Peyer's patch (tissue), 4 donors: ENCODE data around the gene MGMT. TPM values are rescaled to one million over a fixed set of nuclear protein-coding genes. Genes with fewer than 3 reads are reported as not detected.

Experiments used
- DNase-seq, 3 donors: peaks; one replicate each; pipeline ENCODE4 v3.0.0-alpha.2; 2017 to 2019
- H3K27ac ChIP-seq, 4 donors: fragments of 200-600 bp; sonication (generic); one replicate each; pipeline ENCODE4 v1.5.1; 2016 to 2019
- H3K27me3 ChIP-seq, 2 donors: fragments of 200-600 bp; sonication (generic); one replicate each; pipeline ENCODE4 v1.5.1; 2019
- H3K36me3 ChIP-seq, 3 donors: fragments of 200-600 bp; sonication (generic); one replicate each; pipeline ENCODE4 v1.5.1; 2016 to 2019
- H3K4me1 ChIP-seq, 4 donors: fragments of 200-600 bp; sonication (generic); one replicate each; pipeline ENCODE4 v1.5.1; 2016 to 2019
- H3K4me3 ChIP-seq, 4 donors: fragments of 200-600 bp; sonication (generic); 1 replicate in 3 of 4; 2 replicates in 1 of 4; pipeline ENCODE4 v1.5.1; 2016 to 2019; ENCODE audit warnings: mild to moderate bottlenecking in 1 of 4
- H3K9me3 ChIP-seq, 4 donors: fragments of 200-600 bp; sonication (generic); one replicate each; pipeline ENCODE4 v1.5.1; 2016 to 2019; ENCODE audit warnings: mild to moderate bottlenecking in 1 of 4
- POLR2A ChIP-seq, 2 donors: fragments of 450-650 bp; IDR thresholded peaks; one replicate each; pipeline ENCODE4 v1.5.1; 2017; ENCODE audit warnings: antibody characterized with exemption in 2 of 2, mild to moderate bottlenecking in 2 of 2, moderate library complexity in 2 of 2
- total RNA-seq, 4 donors: library from RNA; depleted of rRNA; stranded (reverse); fragments of >200 nt; gene quantifications; one replicate each; pipeline ENCODE4 v1.1.0, GENCODE V29; 2016
- TF ChIP-seq, protein P1 (sequence below), 6 experiments: fragments of 450-650 bp in 4 of 6; fragments of 200-600 bp in 2 of 6; sonication (generic) in 1 of 6; IDR thresholded peaks; one replicate each; pipeline ENCODE4 v1.5.1; 2017 to 2019; ENCODE audit warnings: antibody characterized with exemption in 6 of 6, mild to moderate bottlenecking in 3 of 6, moderate library complexity in 1 of 6

The MGMT gene
- total RNA-seq, 4 donors from 2014 or later: 24.5 to 43.7 (median 35.3) TPM

DNA sequence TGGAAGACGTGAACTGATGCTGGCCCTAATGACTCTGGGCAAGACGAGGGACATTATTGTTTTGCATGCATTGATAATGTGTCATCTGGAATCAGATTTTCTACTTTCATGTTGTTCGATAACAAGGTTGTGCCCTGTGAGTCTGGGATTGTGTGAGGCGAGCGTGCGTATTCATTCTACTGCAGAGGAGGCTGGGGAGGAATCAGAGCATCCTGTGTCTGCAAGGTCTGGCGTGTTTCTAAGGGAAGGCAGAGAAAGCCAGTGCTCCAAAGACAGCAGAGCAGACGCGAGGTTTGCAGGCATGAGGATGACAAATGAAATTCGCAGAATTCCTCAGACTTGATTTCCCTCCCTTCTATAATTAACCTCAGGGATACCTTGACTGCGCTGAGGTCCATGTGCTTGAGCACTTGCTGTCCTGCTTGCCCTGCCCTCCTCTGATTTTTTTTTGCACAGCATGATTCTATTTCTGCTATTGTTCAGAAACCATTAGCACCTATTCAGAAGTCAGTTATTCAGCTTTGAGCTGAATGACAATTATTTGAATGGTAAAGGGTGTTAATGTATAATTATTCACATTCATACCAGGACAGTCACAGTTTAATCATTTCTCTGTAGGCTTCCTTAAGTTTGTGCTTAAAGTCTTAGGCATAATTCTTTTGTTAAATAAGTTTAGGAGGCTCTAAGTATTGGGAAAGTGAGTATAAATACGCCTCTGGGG is 263.4 kb downstream of the MGMT start:
- H3K27me3 ChIP-seq: no peaks in the 10 kb centered on the region
- H3K36me3 ChIP-seq: no peaks in the 10 kb centered on the region
- no peak for DNase-seq
- H3K27ac ChIP-seq: no peak overlapping the region
- no peaks in the 10 kb centered on the region for H3K4me1 ChIP-seq
- peaks cover 0 to 5% (median 0%) of the 10 kb centered on the region in 4 donors for H3K9me3 ChIP-seq
- H3K4me3 ChIP-seq: no peak overlapping the region
- TF ChIP-seq, protein P1, sequence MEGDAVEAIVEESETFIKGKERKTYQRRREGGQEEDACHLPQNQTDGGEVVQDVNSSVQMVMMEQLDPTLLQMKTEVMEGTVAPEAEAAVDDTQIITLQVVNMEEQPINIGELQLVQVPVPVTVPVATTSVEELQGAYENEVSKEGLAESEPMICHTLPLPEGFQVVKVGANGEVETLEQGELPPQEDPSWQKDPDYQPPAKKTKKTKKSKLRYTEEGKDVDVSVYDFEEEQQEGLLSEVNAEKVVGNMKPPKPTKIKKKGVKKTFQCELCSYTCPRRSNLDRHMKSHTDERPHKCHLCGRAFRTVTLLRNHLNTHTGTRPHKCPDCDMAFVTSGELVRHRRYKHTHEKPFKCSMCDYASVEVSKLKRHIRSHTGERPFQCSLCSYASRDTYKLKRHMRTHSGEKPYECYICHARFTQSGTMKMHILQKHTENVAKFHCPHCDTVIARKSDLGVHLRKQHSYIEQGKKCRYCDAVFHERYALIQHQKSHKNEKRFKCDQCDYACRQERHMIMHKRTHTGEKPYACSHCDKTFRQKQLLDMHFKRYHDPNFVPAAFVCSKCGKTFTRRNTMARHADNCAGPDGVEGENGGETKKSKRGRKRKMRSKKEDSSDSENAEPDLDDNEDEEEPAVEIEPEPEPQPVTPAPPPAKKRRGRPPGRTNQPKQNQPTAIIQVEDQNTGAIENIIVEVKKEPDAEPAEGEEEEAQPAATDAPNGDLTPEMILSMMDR (IDR thresholded peaks at IDR 0.05): no peak
- TF ChIP-seq POLR2A (IDR thresholded peaks at IDR 0.05): no peak

DNA sequence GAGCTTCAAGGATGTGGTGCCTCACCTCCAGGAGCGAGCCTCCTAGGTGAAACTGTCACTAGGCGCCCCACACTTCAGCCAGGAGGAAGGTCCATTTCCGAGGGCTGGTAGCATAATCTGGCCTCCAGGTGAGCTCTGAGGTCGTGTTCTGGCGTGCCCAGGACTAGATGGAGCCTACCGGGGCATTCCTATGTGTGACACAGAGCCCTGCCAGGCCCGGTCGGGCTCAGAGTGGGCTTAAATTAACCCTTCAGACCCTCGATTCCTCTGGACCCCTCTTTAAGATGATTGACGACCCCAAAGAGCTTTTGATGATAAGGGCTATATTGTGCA is 263.9 kb downstream of the MGMT start:
- Histone ChIP-seq H3K36me3 (no peaks in the 10 kb centered on the region), H3K4me3 (no peak overlapping the region), H3K27me3 (no peaks in the 10 kb centered on the region), H3K4me1 (no peaks in the 10 kb centered on the region), H3K9me3 (peaks cover 0 to 5% (median 0%) of the 10 kb centered on the region in 4 donors), H3K27ac (no peak overlapping the region)
- peak in 1 of 3 donors; percentile 26 for DNase-seq
- no peak for TF ChIP-seq POLR2A (IDR thresholded peaks at IDR 0.05)
- TF ChIP-seq, protein P1 (IDR thresholded peaks at IDR 0.05): no peak

DNA sequence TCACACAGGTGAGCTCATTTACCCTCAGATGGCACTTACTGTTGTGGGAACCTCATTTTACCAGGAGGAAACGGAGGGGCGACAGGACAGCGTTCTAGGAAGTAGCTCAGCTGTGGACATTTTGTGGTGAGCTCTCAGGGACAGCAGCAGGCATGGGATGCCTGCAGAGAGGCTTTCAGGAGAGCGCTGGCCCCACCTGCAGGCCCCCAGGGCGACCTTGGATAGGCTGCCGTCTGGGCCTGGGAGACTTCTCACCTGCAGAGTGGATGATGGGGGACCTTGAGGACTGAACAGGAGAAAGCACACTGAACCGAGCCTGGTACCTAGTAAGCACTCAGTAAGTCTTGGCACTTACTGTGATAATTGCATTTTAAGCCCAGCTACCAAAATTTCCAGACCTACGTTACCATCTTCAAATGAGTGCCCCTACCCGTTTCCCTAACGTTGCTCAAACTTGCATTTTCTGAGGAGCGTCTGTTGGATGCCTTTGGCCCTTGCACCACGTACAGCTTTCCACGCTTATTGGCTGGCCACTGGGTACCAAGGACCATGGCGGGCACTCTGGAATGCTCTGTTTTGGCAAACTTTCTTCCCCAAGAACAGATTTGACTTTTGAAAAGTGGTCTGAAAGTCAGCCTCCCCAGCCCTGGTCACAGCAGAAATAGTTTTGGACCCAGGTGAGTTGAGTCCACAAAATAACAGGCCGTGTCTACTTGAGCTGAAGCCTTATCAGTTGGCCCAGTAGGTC is 273.7 kb downstream of the MGMT start:
- no peak overlapping the region for H3K27ac ChIP-seq
- peaks cover 0 to 3% (median 0%) of the 10 kb centered on the region in 4 donors for H3K9me3 ChIP-seq
- H3K4me1 ChIP-seq: no peaks in the 10 kb centered on the region
- TF ChIP-seq POLR2A (IDR thresholded peaks at IDR 0.05): no peak
- TF ChIP-seq, protein P1 (IDR thresholded peaks at IDR 0.05): no peak
- no peak overlapping the region for H3K4me3 ChIP-seq
- no peaks in the 10 kb centered on the region for H3K36me3 ChIP-seq
- DNase-seq: peak in 2 of 3 donors; percentile 16 to 22
- H3K27me3 ChIP-seq: no peaks in the 10 kb centered on the region

DNA sequence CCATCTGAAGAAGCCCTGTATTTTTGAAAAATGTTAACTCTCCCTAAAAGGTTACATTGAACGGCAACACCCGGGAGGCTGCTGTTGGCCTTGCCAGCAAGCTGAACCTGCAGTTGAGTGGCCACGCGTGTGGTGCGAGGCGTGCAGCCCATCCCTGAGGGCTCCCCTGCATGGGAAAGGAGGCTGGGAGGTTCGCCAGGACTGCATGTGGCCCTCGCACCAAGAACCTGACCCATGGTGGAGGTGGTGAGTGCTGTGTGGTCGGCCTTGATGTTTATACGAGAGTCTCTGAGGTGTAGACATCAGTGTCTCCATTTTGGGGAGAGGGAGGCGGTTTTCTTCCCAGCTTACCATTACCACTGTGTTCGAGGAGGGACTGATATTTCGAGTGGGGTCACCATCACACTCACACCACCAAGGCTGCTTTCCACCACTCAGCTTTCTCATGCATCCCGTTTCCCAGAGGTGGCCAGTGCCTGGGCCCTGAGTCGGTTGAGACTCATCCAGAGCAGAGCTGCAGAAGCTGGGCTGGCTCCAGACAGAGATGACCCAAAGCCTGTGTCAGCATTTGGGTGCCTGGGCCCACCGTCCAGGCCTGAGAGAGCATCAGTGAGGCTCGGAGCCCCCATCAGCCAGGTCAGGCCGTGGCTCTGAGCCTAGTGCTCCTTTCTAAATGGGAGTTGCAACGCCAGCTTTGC is 274.4 kb downstream of the MGMT start:
- no peaks in the 10 kb centered on the region for H3K27me3 ChIP-seq
- no peak overlapping the region for H3K4me3 ChIP-seq
- no peak for TF ChIP-seq POLR2A (IDR thresholded peaks at IDR 0.05)
- TF ChIP-seq, protein P1 (IDR thresholded peaks at IDR 0.05): no peak
- peaks cover 0 to 3% (median 0%) of the 10 kb centered on the region in 4 donors for H3K9me3 ChIP-seq
- H3K4me1 ChIP-seq: no peaks in the 10 kb centered on the region
- H3K27ac ChIP-seq: no peak overlapping the region
- peak in 1 of 3 donors; percentile 24 for DNase-seq
- H3K36me3 ChIP-seq: no peaks in the 10 kb centered on the region

DNA sequence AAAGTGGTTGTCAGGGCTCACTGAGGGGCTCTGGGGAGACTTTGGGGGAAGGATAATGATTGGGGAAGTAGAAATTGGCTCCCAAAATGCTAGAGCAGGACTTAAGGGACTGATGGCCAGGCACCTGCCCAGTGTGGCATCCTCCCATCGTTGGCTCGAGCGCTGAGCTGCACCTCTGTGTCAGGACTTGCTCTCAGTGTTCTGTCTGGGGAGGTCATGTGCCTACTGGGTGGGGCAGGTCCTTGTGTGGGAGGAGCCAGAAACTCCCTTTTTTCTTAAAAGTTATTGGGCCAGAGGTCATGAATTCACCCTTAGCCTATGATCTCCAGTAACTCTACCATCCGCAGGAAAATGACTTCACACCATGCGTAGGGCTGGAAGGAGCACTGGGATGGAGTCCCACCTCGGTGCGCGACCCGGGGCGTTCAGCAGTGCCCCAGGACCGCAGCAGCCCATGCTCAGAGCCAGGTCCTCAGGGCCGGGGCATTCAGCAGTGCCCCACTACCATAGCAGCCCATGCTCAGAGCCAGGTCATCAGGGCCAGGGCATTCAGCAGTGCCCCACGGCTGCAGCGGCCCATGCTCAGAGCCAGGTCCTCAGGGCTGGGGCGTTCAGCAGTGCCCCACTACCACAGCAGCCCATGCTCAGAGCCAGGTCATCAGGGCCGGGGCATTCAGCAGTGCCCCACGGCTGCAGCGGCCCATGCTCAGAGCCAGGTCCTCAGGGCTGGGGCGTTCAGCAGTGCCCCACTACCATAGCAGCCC is 275.1 kb downstream of the MGMT start:
- no peak overlapping the region for H3K4me3 ChIP-seq
- H3K27ac ChIP-seq: no peak overlapping the region
- peaks cover 0 to 3% (median 0%) of the 10 kb centered on the region in 4 donors for H3K9me3 ChIP-seq
- H3K27me3 ChIP-seq: no peaks in the 10 kb centered on the region
- DNase-seq: peak in 2 of 3 donors; percentile 6 to 28
- no peaks in the 10 kb centered on the region for H3K4me1 ChIP-seq
- TF ChIP-seq POLR2A (IDR thresholded peaks at IDR 0.05): no peak
- TF ChIP-seq, protein P1 (IDR thresholded peaks at IDR 0.05): no peak
- H3K36me3 ChIP-seq: no peaks in the 10 kb centered on the region
